Fibroblast of lung (primary cell): ENCODE data around the gene KIAA1958.

ENCODE experiments used
- CTCF ChIP-seq, 2 donors: IDR thresholded peaks in 1 of 2; conservative IDR thresholded peaks in 1 of 2; 1 replicate in 1 of 2; 2 replicates in 1 of 2; pipeline ENCODE4 v1.5.1; 2011 to 2012; ENCODE audit warnings: low read length in 2 of 2, control low read depth in 1 of 2, inconsistent platforms in 1 of 2, low read depth in 1 of 2, mild to moderate bottlenecking in 1 of 2
- EZH2 ChIP-seq: IDR thresholded peaks from 2 replicates; pipeline ENCODE4 v1.5.1; 2012; ENCODE audit warnings: low read length, control low read depth, mild to moderate bottlenecking; ENCODE audit errors: missing control alignments

GRCh38 chr9:112437406-112437805 is 49.2 kb upstream of the KIAA1958 start:
- TF ChIP-seq CTCF (conservative IDR thresholded peaks at IDR 0.05 in 1 of 2, IDR thresholded peaks at IDR 0.05 in 1 of 2; ENCODE audit: low read depth in 1 of 2, low read length in 2 of 2) (no peak), EZH2 (no peak)
